Stimulated activated CD8-positive, alpha-beta memory T cell treated with anti-CD3 and anti-CD28 coated beads, Interleukin-4, amount 100 ng/mL, for 1 hour (primary cell): ENCODE measurements around the gene FAM89B.

Source experiments
- DNase-seq, 2 donors: peaks; one replicate each; pipeline ENCODE4 v3.0.0-alpha.2; 2020; ENCODE audit warnings: low read depth in 2 of 2, low spot score in 1 of 2

Gene FAM89B

GRCh38 chr11:65610404-65610803 lies 38.1 kb downstream of the FAM89B start:
- no peak for DNase-seq

GRCh38 chr11:65611028-65611757 lies 38.9 kb downstream of the FAM89B start:
- no peak for DNase-seq

- DNase-seq = no peak
Measured at GRCh38 chr11:65611758-65612603, 39.6 kb downstream of the FAM89B start.

- DNase-seq = no peak
Measured at GRCh38 chr11:65612691-65613090, 40.4 kb downstream of the FAM89B start.

- no peak for DNase-seq
Measured at GRCh38 chr11:65613091-65613928, 41.0 kb downstream of the FAM89B start.

- DNase-seq = peak; percentile 99 to 100
Measured at GRCh38 chr11:65615229-65615949, 43.1 kb downstream of the FAM89B start, which contains the start of gene PCNX3. Gene PCNX3 (plus strand): TSS chr11:65615776. CDS start chr11:65616312, 536 bp downstream.

- DNase-seq = no peak
Measured at GRCh38 chr11:65615950-65616574, 43.7 kb downstream of the FAM89B start.

GRCh38 chr11:65616575-65617001 lies 44.2 kb downstream of the FAM89B start:
- DNase-seq = no peak

GRCh38 chr11:65617136-65617850 lies 45.0 kb downstream of the FAM89B start:
- no peak for DNase-seq

- DNase-seq = no peak
Measured at GRCh38 chr11:65617990-65618751, 45.8 kb downstream of the FAM89B start.

- DNase-seq = no peak
Measured at GRCh38 chr11:65618763-65619162, 46.4 kb downstream of the FAM89B start.

- DNase-seq = no peak
Measured at GRCh38 chr11:65619281-65619928, 47.1 kb downstream of the FAM89B start.

- DNase-seq = no peak
Measured at GRCh38 chr11:65620666-65621065, 48.3 kb downstream of the FAM89B start.

- no peak for DNase-seq
Measured at GRCh38 chr11:65621460-65621859, 49.1 kb downstream of the FAM89B start.

- DNase-seq = no peak
Measured at GRCh38 chr11:65622011-65622410, 49.7 kb downstream of the FAM89B start.

GRCh38 chr11:65623177-65623576 lies 50.8 kb downstream of the FAM89B start:
- DNase-seq = no peak
